ENCODE results near the gene MS4A10. TPM values are rescaled to one million over a fixed set of nuclear protein-coding genes. Genes with fewer than 3 reads are reported as not detected.
"Not testable (repeated sequence)": the region's sequence is repeated elsewhere in the genome, so short reads cannot be mapped to it uniquely, and the experiment has no call there.

Gene MS4A10
- total RNA-seq, 1 donor from 2014 or later = not detected

DNA sequence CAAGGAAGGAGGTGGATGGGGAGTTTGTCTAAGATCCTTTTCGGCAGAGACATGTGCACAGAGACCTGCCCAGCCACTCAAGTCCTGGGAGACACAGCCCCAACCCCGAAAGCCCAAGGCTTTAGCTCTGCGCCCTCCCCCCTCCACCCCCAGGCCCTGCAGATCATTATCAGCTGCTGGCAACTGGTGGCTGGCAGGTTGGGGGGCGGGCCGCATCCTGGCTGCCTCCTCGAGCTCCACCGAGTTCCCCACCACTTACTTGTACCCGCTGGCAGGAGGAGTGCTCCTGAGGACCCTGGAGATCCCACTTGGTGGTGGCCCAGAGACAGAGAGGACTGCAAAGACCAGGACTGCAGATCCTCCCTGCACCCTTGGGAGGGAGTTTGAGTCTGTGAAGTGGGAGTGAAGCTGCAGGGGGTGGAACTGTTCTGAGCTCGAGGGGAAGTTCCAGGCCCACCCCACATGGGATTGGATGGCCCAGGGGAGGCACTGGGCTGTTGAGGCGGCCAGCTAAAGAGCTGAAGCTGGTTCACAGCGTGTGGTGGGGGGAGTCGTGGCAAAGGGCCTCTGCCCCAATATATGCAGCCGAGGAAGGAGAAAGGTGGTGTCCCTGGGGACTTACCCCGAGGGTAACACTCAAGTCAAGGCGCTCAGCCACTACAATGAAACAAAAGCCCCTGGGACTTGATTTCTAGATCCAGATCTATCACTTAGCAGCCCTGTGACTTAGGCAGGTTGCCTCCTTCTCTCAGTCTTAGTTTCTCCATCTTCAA lies 36.9 kb downstream of the MS4A10 start:
- intact Hi-C loops (cut with micrococcal nuclease) = no loop called here

DNA sequence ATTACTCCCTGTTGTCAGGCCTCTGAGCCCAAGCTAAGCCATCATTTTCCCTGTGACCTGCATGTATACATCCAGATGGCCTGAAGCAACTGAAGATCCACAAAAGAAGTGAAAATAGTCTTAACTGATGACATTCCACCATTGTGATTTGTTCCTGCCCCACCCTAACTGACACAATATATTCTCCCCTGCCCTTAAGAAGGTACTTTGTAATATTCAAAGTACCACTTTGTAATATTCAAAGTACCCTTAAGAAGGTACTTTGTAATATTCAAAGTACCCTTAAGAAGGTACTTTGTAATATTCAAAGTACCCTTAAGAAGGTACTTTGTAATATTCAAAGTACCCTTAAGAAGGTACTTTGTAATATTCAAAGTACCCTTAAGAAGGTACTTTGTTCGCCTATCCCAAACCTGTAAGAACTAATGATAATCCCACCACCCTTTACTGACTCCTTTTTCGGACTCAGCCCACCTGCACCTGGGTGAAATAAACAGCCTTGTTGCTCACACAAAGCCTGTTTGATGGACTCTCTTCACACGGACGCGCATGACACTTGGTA lies 38.7 kb downstream of the MS4A10 start:
- intact Hi-C loops (cut with micrococcal nuclease) = not testable (repeated sequence)

GRCh38 chr11:60825118-60825517 lies 40.0 kb downstream of the MS4A10 start:
- intact Hi-C loops (cut with micrococcal nuclease) = no loop called here

DNA sequence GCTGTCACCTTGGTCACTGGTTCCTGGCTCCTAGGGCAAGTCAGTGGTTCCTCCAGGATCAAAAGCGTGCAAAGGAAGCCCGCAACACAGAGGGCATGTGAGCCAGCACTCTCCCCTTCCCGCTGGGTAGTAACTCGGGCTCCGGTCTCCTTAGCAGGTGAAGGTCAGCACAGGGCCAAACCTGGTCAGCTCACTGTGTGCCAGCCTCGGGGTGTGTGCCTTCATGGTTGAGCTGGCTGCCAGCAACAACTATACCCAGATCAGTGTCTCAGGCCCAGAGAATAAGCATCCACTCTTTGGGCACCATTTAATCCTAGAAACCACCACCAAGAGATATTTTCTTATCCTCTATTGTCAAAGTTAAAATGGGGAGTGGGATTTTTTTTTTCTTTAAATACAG lies 40.7 kb downstream of the MS4A10 start:
- intact Hi-C loops (cut with micrococcal nuclease) = no loop called here

GRCh38 chr11:60830478-60831142 lies 45.5 kb downstream of the MS4A10 start:
- intact Hi-C loops (cut with micrococcal nuclease) = loop anchor here (1.0 to 10.0 kb wide), 9 partner anchors 56 to 555 kb away; partner anchors contain the start of genes CD6 and VWCE

GRCh38 chr11:60831143-60831500 lies 46.0 kb downstream of the MS4A10 start:
- intact Hi-C loops (cut with micrococcal nuclease) = loop anchor here (1.0 to 10.0 kb wide), 9 partner anchors 56 to 554 kb away; partner anchors contain the start of genes CD6 and VWCE

GRCh38 chr11:60831501-60832079 lies 46.5 kb downstream of the MS4A10 start:
- intact Hi-C loops (cut with micrococcal nuclease) = loop anchor here (1.0 to 10.0 kb wide), 9 partner anchors 56 to 554 kb away; partner anchors contain the start of genes CD6 and VWCE

GRCh38 chr11:60834742-60835533 lies 49.8 kb downstream of the MS4A10 start:
- intact Hi-C loops (cut with micrococcal nuclease) = loop anchor here (5.0 to 10.0 kb wide), 2 partner anchors 277 to 460 kb away; partner anchors contain the start of gene VWCE

DNA sequence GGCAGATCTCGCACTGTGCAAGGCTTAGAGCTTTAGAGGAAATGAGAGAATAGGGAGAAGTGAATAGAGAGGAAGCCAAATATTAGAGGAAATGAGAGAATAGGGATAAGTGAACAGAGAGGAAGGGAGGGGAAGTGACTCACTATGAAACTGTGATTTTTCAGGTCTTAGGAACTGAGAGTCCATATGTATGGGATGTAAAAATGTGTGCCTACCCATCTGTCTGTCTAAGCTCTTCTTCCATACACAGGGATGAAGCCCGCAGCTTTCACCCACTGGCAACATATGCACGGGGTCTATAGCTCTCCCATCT lies 50.4 kb downstream of the MS4A10 start:
- intact Hi-C loops (cut with micrococcal nuclease) = loop anchor here (10.0 kb wide), 1 partner anchor 459 kb away; the partner anchor contains the start of gene VWCE

DNA sequence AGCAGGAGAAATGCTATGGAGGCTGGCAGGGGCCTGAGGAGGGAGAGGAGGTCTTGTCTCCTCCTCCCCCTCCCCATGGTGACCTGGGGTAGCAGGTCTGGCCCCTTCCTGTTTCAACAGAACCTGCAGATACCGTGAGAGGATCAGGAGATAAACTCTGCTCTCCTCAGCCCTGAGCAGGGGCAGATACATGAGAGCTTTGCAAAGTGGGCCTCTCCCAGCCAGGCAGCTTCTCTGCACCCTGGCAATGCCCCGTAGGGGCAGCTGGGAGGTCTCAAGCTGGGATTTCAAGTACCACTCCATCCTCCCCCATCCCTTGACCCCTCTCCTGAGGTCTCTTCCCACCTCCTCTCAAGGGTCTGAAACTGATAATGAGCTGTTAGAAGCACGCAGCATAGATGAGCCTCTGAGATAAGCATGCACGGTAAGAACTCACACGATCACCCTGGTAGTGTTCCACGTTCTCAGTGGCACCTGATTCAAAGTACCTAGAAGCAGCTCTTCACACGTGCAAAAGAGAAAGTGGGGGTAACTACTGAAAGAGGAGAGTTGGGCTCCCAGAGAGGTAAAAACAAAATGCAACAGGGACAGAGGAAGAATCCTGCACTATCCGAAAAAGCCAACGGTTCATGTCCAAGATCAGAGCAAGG lies 51.9 kb downstream of the MS4A10 start:
- intact Hi-C loops (cut with micrococcal nuclease) = loop anchor here (10.0 kb wide), 1 partner anchor 458 kb away; the partner anchor contains the start of gene VWCE

DNA sequence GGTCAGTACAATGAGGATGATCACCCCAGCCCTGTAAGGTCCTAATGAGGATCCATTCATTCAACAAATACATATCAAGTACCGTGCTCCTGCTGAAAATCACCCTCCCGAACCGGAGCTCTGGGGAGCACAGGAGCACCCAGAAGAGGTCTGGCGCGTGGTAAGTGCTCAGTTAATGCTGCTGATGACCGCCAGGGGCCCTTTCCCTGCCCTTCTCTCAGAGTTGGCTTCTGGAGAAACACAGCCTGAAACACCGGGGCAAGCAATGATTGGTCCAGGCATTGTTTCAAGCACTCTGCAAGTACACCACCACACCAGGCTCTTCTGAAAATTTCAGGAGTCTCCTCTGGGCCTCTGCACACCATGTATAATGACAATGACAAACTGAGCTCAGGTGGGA lies 53.0 kb downstream of the MS4A10 start:
- intact Hi-C loops (cut with micrococcal nuclease) = loop anchor here (10.0 kb wide), 1 partner anchor 457 kb away; the partner anchor contains the start of gene VWCE

DNA sequence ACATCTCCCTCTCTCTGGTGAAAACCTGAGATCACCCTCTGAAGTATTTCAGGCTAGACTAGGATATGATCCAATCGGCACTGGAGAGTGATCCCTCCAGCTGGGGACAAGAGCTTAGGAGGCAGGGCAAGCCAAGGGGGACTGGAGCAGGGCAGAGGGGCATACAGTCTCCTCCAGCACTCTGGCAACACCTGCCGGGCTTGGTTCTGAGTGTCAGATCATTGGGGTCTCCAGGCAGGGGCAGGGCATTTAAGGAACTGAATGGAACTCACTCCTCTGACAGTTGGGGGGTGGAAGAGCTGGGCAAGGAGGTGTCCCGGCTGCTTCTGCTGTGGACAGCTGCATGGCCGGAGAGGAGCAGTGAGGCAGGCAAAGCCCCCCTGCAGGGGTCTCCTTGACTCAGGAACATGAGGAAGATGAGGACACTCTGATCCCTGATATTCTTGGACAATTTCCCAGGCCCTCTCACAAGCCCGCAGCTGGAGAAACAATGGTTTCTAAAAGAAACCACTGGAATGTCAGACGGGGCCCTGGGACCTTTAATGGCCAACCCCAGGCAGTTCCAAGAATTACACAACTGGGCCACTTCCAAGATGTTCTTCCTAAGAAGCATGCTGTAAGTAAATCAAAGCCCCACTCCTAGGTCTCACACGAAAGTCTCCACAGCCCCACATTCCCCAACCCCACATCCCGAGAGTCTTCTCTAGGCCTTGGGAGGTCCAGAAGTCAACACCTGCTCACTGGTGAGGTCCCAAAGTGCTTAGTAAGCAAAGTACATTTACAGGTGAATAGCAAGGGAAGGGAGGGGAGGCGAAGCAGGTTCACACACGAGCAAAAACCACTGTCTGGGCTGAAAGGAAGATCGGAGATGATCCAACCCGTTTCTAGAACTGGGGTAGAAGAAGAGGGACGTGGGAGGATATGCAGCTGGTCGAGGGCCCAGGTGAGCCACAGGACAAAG lies 55.6 kb downstream of the MS4A10 start:
- intact Hi-C loops (cut with micrococcal nuclease) = loop anchor here (1.0 to 5.0 kb wide), 4 partner anchors 522 to 1728 kb away; partner anchors contain the start of genes CPSF7, CYB561A3 and TMEM138

- intact Hi-C loops (cut with micrococcal nuclease) = loop anchor here (1.0 to 5.0 kb wide), 7 partner anchors 64 to 1730 kb away; partner anchors contain the start of genes CPSF7, CYB561A3, PRPF19 and TMEM138
Measured at GRCh38 chr11:60841797-60842667, 56.9 kb downstream of the MS4A10 start, which contains the start of gene CCDC86. CCDC86 (plus strand) TSS chr11:60842113; CDS start chr11:60842125, 12 bp downstream.

DNA sequence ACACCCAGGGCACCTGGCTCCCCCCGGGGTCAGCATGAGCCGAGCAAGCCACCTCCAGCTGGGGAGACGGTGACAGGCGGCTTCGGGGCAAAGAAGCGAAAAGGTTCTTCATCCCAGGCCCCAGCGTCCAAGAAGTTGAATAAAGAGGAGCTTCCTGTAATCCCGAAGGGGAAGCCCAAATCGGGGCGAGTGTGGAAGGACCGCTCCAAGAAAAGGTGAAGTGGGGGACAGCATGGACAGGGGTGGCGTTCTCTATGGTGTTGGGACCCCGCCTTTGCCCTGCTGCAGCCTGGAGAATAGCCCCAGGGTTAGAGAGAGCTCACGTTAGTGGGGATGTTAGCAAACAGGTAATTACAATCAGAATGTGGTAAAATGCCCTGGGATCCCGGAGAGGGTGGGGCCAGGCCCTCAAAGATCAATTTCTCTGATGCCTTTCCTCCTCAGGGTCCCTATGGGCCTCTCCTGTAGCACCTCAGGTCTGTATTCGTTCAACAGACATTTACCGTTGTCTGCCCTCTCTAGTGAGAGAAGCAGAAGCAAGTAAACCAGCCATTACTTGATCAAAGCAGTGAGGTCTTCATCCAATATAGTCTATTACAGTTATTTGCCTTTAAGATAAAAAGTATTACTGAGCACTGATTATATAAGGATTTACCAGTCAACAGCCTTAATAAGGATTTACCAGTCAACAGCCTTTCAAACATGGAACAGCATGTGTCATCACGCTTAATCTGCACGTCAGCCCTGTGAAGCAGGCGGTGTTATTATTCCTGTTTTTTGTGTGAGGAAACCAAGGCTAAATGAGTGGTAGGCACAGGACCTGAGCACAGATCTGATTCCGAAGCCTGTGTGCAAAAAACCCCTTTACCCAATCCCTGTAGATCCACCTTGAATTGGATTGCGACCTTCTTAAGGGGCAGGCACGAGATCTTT lies 57.8 kb downstream of the MS4A10 start:
- intact Hi-C loops (cut with micrococcal nuclease) = loop anchor here (1.0 to 5.0 kb wide), 6 partner anchors 63 to 1731 kb away; partner anchors contain the start of genes CYB561A3, PRPF19, TMEM138 and VPS37C

- intact Hi-C loops (cut with micrococcal nuclease) = loop anchor here (5.0 kb wide), 3 partner anchors 518 to 1732 kb away; partner anchors contain the start of genes CYB561A3 and TMEM138
Measured at GRCh38 chr11:60844045-60844869, 59.1 kb downstream of the MS4A10 start.

DNA sequence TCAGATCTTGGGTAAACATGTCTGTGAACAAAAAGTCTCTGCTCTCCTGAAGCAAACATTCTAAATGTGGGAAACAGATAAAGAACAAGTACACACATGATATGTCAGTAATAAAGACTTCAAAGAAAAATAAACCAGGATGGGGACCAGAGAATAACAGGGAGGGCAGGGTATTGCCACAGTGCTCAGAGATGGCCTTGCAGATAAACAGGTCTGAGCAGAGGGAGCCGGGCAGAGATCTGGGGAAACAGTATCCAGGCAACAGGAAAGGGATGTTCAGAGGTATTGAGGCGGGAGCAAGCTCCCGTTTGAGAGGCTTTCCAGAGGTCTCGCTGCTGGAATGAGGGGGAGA lies 59.7 kb downstream of the MS4A10 start:
- intact Hi-C loops (cut with micrococcal nuclease) = loop anchor here (5.0 kb wide), 3 partner anchors 517 to 1733 kb away; partner anchors contain the start of genes CYB561A3 and TMEM138

All from T-helper 1 cell treated with Interleukin-12 subunit alpha and Interleukin-12 subunit beta and Interleukin-4 antibody, amounts not matched to agents 30 ng/mL and 1 ng/mL, for 36 hours (primary cell).